Measurements from ENCODE around the gene SORBS1. TPM values are rescaled to one million over a fixed set of nuclear protein-coding genes. Genes with fewer than 3 reads are reported as not detected.

The SORBS1 gene
- total and polyA plus RNA-seq, 2 of the 13 experiments (the other 11 are each of a cell fraction or from before 2014, with no cell fraction given) = 16.8 to 39.8 TPM

DNA sequence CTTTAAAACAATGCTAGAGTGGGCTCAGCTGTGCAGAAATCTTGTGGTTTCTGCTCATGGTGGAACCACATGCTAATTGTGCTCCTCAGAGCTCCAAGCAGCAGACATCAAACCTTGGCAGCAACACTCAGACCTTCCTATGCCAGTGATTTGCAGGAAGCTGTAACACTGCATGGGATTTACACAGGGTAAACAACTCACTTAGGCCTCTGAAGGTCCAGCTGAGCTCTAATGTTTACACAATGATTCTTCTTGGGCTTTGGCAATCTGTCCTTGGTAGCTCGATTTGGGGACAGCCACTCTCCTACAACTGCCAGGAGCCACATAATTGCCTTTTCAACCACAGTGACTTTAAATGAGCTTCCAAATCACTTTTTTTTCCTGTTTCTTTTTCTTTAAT, 172.6 kb downstream of the SORBS1 start (continued):
- TF ChIP-seq, protein P1, sequence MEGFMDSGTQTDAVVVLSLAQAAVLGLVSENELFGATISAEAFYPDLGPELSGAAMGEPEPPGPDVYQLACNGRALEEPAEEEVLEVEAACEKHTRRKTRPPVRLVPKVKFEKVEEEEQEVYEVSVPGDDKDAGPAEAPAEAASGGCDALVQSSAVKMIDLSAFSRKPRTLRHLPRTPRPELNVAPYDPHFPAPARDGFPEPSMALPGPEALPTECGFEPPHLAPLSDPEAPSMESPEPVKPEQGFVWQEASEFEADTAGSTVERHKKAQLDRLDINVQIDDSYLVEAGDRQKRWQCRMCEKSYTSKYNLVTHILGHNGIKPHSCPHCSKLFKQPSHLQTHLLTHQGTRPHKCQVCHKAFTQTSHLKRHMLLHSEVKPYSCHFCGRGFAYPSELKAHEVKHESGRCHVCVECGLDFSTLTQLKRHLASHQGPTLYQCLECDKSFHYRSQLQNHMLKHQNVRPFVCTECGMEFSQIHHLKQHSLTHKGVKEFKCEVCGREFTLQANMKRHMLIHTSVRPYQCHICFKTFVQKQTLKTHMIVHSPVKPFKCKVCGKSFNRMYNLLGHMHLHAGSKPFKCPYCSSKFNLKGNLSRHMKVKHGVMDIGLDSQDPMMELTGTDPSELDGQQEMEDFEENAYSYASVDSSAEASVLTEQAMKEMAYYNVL (CRISPR knock-in tag; IDR thresholded peaks at IDR 0.05; ENCODE audit: borderline replicate concordance) = peak; percentile 79; the same call in 1 of the 2 replicates
- TF ChIP-seq RFXAP (CRISPR knock-in tag; IDR thresholded peaks at IDR 0.05; ENCODE audit: borderline replicate concordance) = no peak
- TF ChIP-seq JUND (CRISPR knock-in tag; IDR thresholded peaks at IDR 0.05) = peak; percentile 18; the same call in 1 of the 2 replicates
- no peak for TF ChIP-seq ZNF782 (CRISPR knock-in tag; IDR thresholded peaks at IDR 0.05; ENCODE audit: borderline replicate concordance)
- TF ChIP-seq ZNF766 (CRISPR knock-in tag; IDR thresholded peaks at IDR 0.05; ENCODE audit: borderline replicate concordance) = 0 out of 2 replicates have a peak, but pooled peaks have one; percentile 27
- TF ChIP-seq, protein P2, sequence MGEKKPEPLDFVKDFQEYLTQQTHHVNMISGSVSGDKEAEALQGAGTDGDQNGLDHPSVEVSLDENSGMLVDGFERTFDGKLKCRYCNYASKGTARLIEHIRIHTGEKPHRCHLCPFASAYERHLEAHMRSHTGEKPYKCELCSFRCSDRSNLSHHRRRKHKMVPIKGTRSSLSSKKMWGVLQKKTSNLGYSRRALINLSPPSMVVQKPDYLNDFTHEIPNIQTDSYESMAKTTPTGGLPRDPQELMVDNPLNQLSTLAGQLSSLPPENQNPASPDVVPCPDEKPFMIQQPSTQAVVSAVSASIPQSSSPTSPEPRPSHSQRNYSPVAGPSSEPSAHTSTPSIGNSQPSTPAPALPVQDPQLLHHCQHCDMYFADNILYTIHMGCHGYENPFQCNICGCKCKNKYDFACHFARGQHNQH (CRISPR knock-in tag; IDR thresholded peaks at IDR 0.05) = peak; percentile 46; the same call in 1 of the 2 replicates
- TF ChIP-seq IRX3 (CRISPR knock-in tag; IDR thresholded peaks at IDR 0.05; ENCODE audit: borderline replicate concordance, low read depth) = no peak
- peak; percentile 30; the same call in 1 of the 2 replicates for TF ChIP-seq ZNF232 (CRISPR knock-in tag; IDR thresholded peaks at IDR 0.05; ENCODE audit: borderline replicate concordance)
- no peak for TF ChIP-seq ARID2 (CRISPR knock-in tag; IDR thresholded peaks at IDR 0.05; ENCODE audit: borderline replicate concordance)
- no peak for TF ChIP-seq SMAD1 (CRISPR knock-in tag; IDR thresholded peaks at IDR 0.05; ENCODE audit: borderline replicate concordance, low read depth)
- TF ChIP-seq, protein P3, sequence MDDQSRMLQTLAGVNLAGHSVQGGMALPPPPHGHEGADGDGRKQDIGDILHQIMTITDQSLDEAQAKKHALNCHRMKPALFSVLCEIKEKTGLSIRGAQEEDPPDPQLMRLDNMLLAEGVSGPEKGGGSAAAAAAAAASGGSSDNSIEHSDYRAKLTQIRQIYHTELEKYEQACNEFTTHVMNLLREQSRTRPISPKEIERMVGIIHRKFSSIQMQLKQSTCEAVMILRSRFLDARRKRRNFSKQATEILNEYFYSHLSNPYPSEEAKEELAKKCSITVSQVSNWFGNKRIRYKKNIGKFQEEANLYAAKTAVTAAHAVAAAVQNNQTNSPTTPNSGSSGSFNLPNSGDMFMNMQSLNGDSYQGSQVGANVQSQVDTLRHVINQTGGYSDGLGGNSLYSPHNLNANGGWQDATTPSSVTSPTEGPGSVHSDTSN (CRISPR knock-in tag; IDR thresholded peaks at IDR 0.05; ENCODE audit: borderline replicate concordance) = no peak
- TF ChIP-seq SRY (CRISPR knock-in tag; IDR thresholded peaks at IDR 0.05) = no peak
- no peak for TF ChIP-seq RFXANK (CRISPR knock-in tag; IDR thresholded peaks at IDR 0.05)
- peak; percentile 80 for TF ChIP-seq ZNF644 (CRISPR knock-in tag; IDR thresholded peaks at IDR 0.05; ENCODE audit: low read depth)
- TF ChIP-seq NAIF1 (CRISPR knock-in tag; IDR thresholded peaks at IDR 0.05; ENCODE audit: borderline replicate concordance) = 0 out of 2 replicates have a peak, but pooled peaks have one; percentile 53
- TF ChIP-seq, protein P4, sequence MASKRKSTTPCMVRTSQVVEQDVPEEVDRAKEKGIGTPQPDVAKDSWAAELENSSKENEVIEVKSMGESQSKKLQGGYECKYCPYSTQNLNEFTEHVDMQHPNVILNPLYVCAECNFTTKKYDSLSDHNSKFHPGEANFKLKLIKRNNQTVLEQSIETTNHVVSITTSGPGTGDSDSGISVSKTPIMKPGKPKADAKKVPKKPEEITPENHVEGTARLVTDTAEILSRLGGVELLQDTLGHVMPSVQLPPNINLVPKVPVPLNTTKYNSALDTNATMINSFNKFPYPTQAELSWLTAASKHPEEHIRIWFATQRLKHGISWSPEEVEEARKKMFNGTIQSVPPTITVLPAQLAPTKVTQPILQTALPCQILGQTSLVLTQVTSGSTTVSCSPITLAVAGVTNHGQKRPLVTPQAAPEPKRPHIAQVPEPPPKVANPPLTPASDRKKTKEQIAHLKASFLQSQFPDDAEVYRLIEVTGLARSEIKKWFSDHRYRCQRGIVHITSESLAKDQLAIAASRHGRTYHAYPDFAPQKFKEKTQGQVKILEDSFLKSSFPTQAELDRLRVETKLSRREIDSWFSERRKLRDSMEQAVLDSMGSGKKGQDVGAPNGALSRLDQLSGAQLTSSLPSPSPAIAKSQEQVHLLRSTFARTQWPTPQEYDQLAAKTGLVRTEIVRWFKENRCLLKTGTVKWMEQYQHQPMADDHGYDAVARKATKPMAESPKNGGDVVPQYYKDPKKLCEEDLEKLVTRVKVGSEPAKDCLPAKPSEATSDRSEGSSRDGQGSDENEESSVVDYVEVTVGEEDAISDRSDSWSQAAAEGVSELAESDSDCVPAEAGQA (IDR thresholded peaks at IDR 0.05; ENCODE audit: low read depth) = no peak
- TF ChIP-seq, protein P4 (CRISPR knock-in tag; IDR thresholded peaks at IDR 0.05; ENCODE audit: borderline replicate concordance) = no peak
- peak; percentile 72; the same call in 1 of the 2 replicates for TF ChIP-seq ZFX (CRISPR knock-in tag; IDR thresholded peaks at IDR 0.05; ENCODE audit: low read depth)
- TF ChIP-seq ZNF292 (CRISPR knock-in tag; IDR thresholded peaks at IDR 0.05; ENCODE audit: borderline replicate concordance, low read depth) = peak; percentile 59; the same call in 1 of the 2 replicates
- TF ChIP-seq CREB1 (IDR thresholded peaks at IDR 0.05) = no peak
- peak; percentile 47; the same call in 1 of the 2 replicates for TF ChIP-seq CREB1 (CRISPR knock-in tag; IDR thresholded peaks at IDR 0.05)
